ENCODE data around the gene HSD17B8. TPM values are rescaled to one million over a fixed set of nuclear protein-coding genes. Genes with fewer than 3 reads are reported as not detected.

HSD17B8 gene
- total RNA-seq, 4 donors from 2014 or later: 39.3 to 49.5 (median 41.8) TPM

GRCh38 chr6:33191383-33192104 is 12.9 kb upstream of the HSD17B8 start:
- TF ChIP-seq CTCF (IDR thresholded peaks at IDR 0.05): no peak
- no peak for TF ChIP-seq POLR2A (IDR thresholded peaks at IDR 0.05)
- no peak for DNase-seq (ENCODE audit: low spot score in 2 of 2)
- H3K4me3 ChIP-seq (ENCODE audit: low read depth, poor library complexity, severe bottlenecking): no peak overlapping the region
- 68 to 69% methylated on average over 7 to 8 of the region's 8 CpGs for WGBS, 2 donors
- intact Hi-C loops (cut with DNase I; ENCODE audit: low total_unique reads): no loop called here

- intact Hi-C loops (cut with DNase I; ENCODE audit: low total_unique reads): no loop called here
- H3K4me3 ChIP-seq (ENCODE audit: low read depth, poor library complexity, severe bottlenecking): no peak within 1 kb of the TSS
- no peak for TF ChIP-seq POLR2A (IDR thresholded peaks at IDR 0.05)
- no peak for TF ChIP-seq CTCF (IDR thresholded peaks at IDR 0.05)
- WGBS, 2 donors: 11 to 14% methylated on average over 7 to 18 of the region's 35 CpGs
- no peak for DNase-seq (ENCODE audit: low spot score in 2 of 2)
These were observed 12.3 kb upstream of the HSD17B8 start, which contains the start of gene COL11A2 for GRCh38 chr6:33192105-33192646. Gene COL11A2 (minus strand): TSS chr6:33192467. CDS start chr6:33192240, 227 bp downstream.

- H3K4me3 ChIP-seq (ENCODE audit: low read depth, poor library complexity, severe bottlenecking): no peak overlapping the region
- no peak for DNase-seq (ENCODE audit: low spot score in 2 of 2)
- intact Hi-C loops (cut with DNase I; ENCODE audit: low total_unique reads): no loop called here
- TF ChIP-seq POLR2A (IDR thresholded peaks at IDR 0.05) (no peak), CTCF (IDR thresholded peaks at IDR 0.05) (no peak)
- WGBS, 2 donors: 2 to 5% methylated on average over 24 to 37 of the region's 72 CpGs
These were observed 11.5 kb upstream of the HSD17B8 start for GRCh38 chr6:33192671-33193602.

GRCh38 chr6:33193619-33194018 is 10.8 kb upstream of the HSD17B8 start:
- 65 to 72% methylated on average over 6 of the region's 6 CpGs for WGBS, 2 donors
- intact Hi-C loops (cut with DNase I; ENCODE audit: low total_unique reads): no loop called here
- DNase-seq (ENCODE audit: low spot score in 2 of 2): no peak
- no peak overlapping the region for H3K4me3 ChIP-seq (ENCODE audit: low read depth, poor library complexity, severe bottlenecking)
- TF ChIP-seq POLR2A (IDR thresholded peaks at IDR 0.05) (no peak), CTCF (IDR thresholded peaks at IDR 0.05) (no peak)

- TF ChIP-seq POLR2A (IDR thresholded peaks at IDR 0.05): no peak
- no peak for TF ChIP-seq CTCF (IDR thresholded peaks at IDR 0.05)
- 65 to 87% methylated on average over 8 of the region's 8 CpGs for WGBS, 2 donors
- intact Hi-C loops (cut with DNase I; ENCODE audit: low total_unique reads): no loop called here
- no peak for DNase-seq (ENCODE audit: low spot score in 2 of 2)
- H3K4me3 ChIP-seq (ENCODE audit: low read depth, poor library complexity, severe bottlenecking): no peak overlapping the region
These were observed 9.9 kb upstream of the HSD17B8 start for GRCh38 chr6:33194431-33194979.

Measured in lower leg skin (tissue), 4 donors.